HEK293T (cell line): Measurements from ENCODE around the gene ADAM23.

ENCODE experiments used
- ARNT ChIP-seq: fragments of 450-650 bp; IDR thresholded peaks from 2 replicates; pipeline ENCODE4 v1.6.1; 2017; ENCODE audit warnings: mild to moderate bottlenecking
- BHLHE40 ChIP-seq: fragments of 450-650 bp; IDR thresholded peaks from 2 replicates; pipeline ENCODE4 v1.6.1; 2016; ENCODE audit warnings: mild to moderate bottlenecking, moderate library complexity, borderline replicate concordance
- CTBP1 ChIP-seq: fragments of 450-650 bp; IDR thresholded peaks from 2 replicates; pipeline ENCODE4 v1.6.1; 2016; ENCODE audit warnings: borderline replicate concordance
- ELF4 ChIP-seq: fragments of 450-650 bp; IDR thresholded peaks from 2 replicates; pipeline ENCODE4 v1.6.1; 2017; ENCODE audit warnings: antibody characterized with exemption
- FOXA1 ChIP-seq: fragments of 450-650 bp; IDR thresholded peaks from 2 replicates; pipeline ENCODE4 v1.6.1; 2016; ENCODE audit warnings: mild to moderate bottlenecking
- FOXK2 ChIP-seq: fragments of 450-650 bp; IDR thresholded peaks from 2 replicates; pipeline ENCODE4 v1.6.1; 2016; ENCODE audit warnings: mild to moderate bottlenecking
- FOXM1 ChIP-seq: fragments of 450-650 bp; IDR thresholded peaks from 2 replicates; pipeline ENCODE4 v1.6.1; 2017; ENCODE audit warnings: mild to moderate bottlenecking, borderline replicate concordance
- L3MBTL2 ChIP-seq: fragments of 450-650 bp; conservative IDR thresholded peaks from 2 replicates; pipeline ENCODE4 v1.6.1; 2016; ENCODE audit warnings: mild to moderate bottlenecking
- SP1 ChIP-seq: fragments of 450-650 bp; IDR thresholded peaks from 2 replicates; pipeline ENCODE4 v1.6.1; 2017
- SUZ12 ChIP-seq: fragments of 450-650 bp; IDR thresholded peaks from 2 replicates; pipeline ENCODE4 v1.6.1; 2016; ENCODE audit warnings: mild to moderate bottlenecking
- ZNF384 ChIP-seq: fragments of 450-650 bp; IDR thresholded peaks from 2 replicates; pipeline ENCODE4 v1.6.1; 2016

GRCh38 chr2:206430452-206430851 lies 12.9 kb upstream of the ADAM23 start:
- TF ChIP-seq L3MBTL2 (no peak), SP1 (no peak), FOXA1 (no peak), FOXK2 (no peak), FOXM1 (no peak), CTBP1 (no peak), BHLHE40 (no peak), ELF4 (no peak), ZNF384 (no peak), ARNT (no peak), SUZ12 (no peak)
